ENCODE measurements around the gene DUOX2.
"Not testable (repeated sequence)": the region's sequence is repeated elsewhere in the genome, so short reads cannot be mapped to it uniquely, and the experiment has no call there.

- TF ChIP-seq, protein P1, sequence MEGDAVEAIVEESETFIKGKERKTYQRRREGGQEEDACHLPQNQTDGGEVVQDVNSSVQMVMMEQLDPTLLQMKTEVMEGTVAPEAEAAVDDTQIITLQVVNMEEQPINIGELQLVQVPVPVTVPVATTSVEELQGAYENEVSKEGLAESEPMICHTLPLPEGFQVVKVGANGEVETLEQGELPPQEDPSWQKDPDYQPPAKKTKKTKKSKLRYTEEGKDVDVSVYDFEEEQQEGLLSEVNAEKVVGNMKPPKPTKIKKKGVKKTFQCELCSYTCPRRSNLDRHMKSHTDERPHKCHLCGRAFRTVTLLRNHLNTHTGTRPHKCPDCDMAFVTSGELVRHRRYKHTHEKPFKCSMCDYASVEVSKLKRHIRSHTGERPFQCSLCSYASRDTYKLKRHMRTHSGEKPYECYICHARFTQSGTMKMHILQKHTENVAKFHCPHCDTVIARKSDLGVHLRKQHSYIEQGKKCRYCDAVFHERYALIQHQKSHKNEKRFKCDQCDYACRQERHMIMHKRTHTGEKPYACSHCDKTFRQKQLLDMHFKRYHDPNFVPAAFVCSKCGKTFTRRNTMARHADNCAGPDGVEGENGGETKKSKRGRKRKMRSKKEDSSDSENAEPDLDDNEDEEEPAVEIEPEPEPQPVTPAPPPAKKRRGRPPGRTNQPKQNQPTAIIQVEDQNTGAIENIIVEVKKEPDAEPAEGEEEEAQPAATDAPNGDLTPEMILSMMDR (conservative IDR thresholded peaks at IDR 0.05; ENCODE audit: low read length), result not testable (repeated sequence)
- TF ChIP-seq EZH2phosphoT487 (IDR thresholded peaks at IDR 0.05; ENCODE audit: borderline replicate concordance), result not testable (repeated sequence)
Observed at GRCh38 chr15:45075440-45076320, 38.3 kb downstream of the DUOX2 start.

All from Loucy (cell line).